HCT116 (cell line): ENCODE measurements around the gene NUP133. TPM values are rescaled to one million over a fixed set of nuclear protein-coding genes. Genes with fewer than 3 reads are reported as not detected.

ENCODE experiments used
- ATAC-seq: fragments of 200-7000 bp; cut with Tn5 transposase; 2 replicates; pipeline ENCODE4 v1.9.1; 2020; ENCODE audit warnings: mild to moderate bottlenecking, moderate library complexity
- BruUV-seq: library from RNA; stranded (reverse); fragments of 400-500 nt; replicated peaks from 2 replicates; lab custom pipeline; 2021; lab: Mats Ljungman, UMichigan
- CTCF ChIA-PET: fragments of 300-600 bp; sonication (Branson Sonifier 250); formaldehyde crosslinking; loops from one replicate; lab custom pipeline; 2021; ENCODE audit warnings: antibody characterized with exemption; lab: Charles Lee
- POLR2A ChIA-PET: fragments of 300-600, 350-600 bp; sonication (Branson Sonifier 250); formaldehyde crosslinking; loops from one replicate; lab custom pipeline; 2021; ENCODE audit warnings: antibody characterized with exemption; lab: Charles Lee
- RAD21 ChIA-PET, 2 experiments: fragments of 300-600 bp; sonication (Branson Sonifier 250); formaldehyde crosslinking; loops; one replicate each; lab custom pipeline; 2023; ENCODE audit warnings: low total read pairs in 2 of 2; ENCODE audit not compliant: uncharacterized antibody in 2 of 2, unreplicated experiment in 2 of 2, low non-redundant PET in 1 of 2; lab: Charles Lee
- DNase-seq: peaks from one replicate; pipeline ENCODE4 v3.0.0-alpha.2; 2010; ENCODE audit warnings: low read depth, low spot score
- H2AFZ ChIP-seq: fragments of 200-600 bp; shearing (Covaris generic), sonication (generic); 2 replicates; pipeline ENCODE4 v1.6.1; 2017; ENCODE audit warnings: low read depth, mixed run types, mixed read lengths, antibody characterized with exemption, low read length; ENCODE audit not compliant: poor library complexity, severe bottlenecking
- H3K27ac ChIP-seq: 2 replicates; pipeline ENCODE4 v1.5.1; 2012; ENCODE audit warnings: low read depth, low read length
- H3K27me3 ChIP-seq: fragments of 200-600 bp; sonication (generic); 2 replicates; pipeline ENCODE4 v1.6.1; 2016; ENCODE audit warnings: mixed run types, low read length, mixed read lengths; ENCODE audit not compliant: insufficient read depth
- H3K36me3 ChIP-seq, 2 experiments: fragments of 200-500 bp in 1 of 2; fragments of 200-600 bp in 1 of 2; sonication (Bioruptor generic) in 1 of 2; sonication (generic) in 1 of 2; 2 replicates each; pipeline versions ENCODE4 v1.5.1 to v1.6.1; 2014 to 2016; ENCODE audit warnings: low read length in 2 of 2, inconsistent platforms in 1 of 2, mixed read lengths in 1 of 2, mixed run types in 1 of 2; ENCODE audit not compliant: insufficient read depth in 2 of 2, control insufficient read depth in 1 of 2
- H3K4me1 ChIP-seq, 2 experiments: fragments of 200-600 bp in 1 of 2; sonication (generic) in 1 of 2; 2 replicates each; pipeline versions ENCODE4 v1.5.1 to v1.6.1; 2012 to 2017; ENCODE audit warnings: low read length in 2 of 2, inconsistent platforms in 1 of 2, mild to moderate bottlenecking in 1 of 2, mixed read lengths in 1 of 2, mixed run types in 1 of 2, moderate library complexity in 1 of 2; ENCODE audit not compliant: insufficient read depth in 2 of 2, control insufficient read depth in 1 of 2
- H3K4me2 ChIP-seq: fragments of 200-600 bp; sonication (generic); 2 replicates; pipeline ENCODE4 v1.6.1; 2017; ENCODE audit warnings: mixed run types, low read length, mixed read lengths
- H3K4me3 ChIP-seq, 2 experiments: fragments of 200-600 bp in 1 of 2; sonication (generic) in 1 of 2; replicated peaks in 1 of 2; 2 replicates each; pipeline ENCODE4 v1.5.1; 2011 to 2016; ENCODE audit warnings: low read length in 2 of 2, control low read depth in 1 of 2, low read depth in 1 of 2, mild to moderate bottlenecking in 1 of 2, mixed read lengths in 1 of 2, mixed run types in 1 of 2
- H3K79me2 ChIP-seq: fragments of 200-600 bp; sonication (generic); 2 replicates; pipeline ENCODE4 v1.6.1; 2017; ENCODE audit warnings: mild to moderate bottlenecking, mixed run types, low read length, moderate library complexity, mixed read lengths; ENCODE audit not compliant: insufficient read depth
- H3K9ac ChIP-seq: fragments of 200-600 bp; sonication (generic); 2 replicates; pipeline ENCODE4 v1.6.1; 2016; ENCODE audit warnings: low read length, mixed read lengths
- H3K9me2 ChIP-seq: fragments of 200-600 bp; sonication (generic), shearing (Covaris generic); 2 replicates; pipeline ENCODE4 v1.6.1; 2017; ENCODE audit warnings: mixed run types, mild to moderate bottlenecking, moderate library complexity; ENCODE audit not compliant: insufficient read depth
- H3K9me3 ChIP-seq, 2 experiments: fragments of 200-500 bp in 1 of 2; fragments of 200-600 bp in 1 of 2; sonication (Bioruptor generic) in 1 of 2; sonication (generic) in 1 of 2; 2 replicates each; pipeline ENCODE4 v1.6.1; 2014 to 2017; ENCODE audit warnings: low read length in 2 of 2, mixed read lengths in 2 of 2, inconsistent platforms in 1 of 2, low read depth in 1 of 2, mild to moderate bottlenecking in 1 of 2, mixed run types in 1 of 2, moderate library complexity in 1 of 2; ENCODE audit not compliant: control insufficient read depth in 1 of 2, insufficient read depth in 1 of 2
- H4K20me1 ChIP-seq: fragments of 200-600 bp; sonication (generic), shearing (Covaris generic); 2 replicates; pipeline ENCODE4 v1.6.1; 2017; ENCODE audit warnings: mixed run types, mild to moderate bottlenecking, moderate library complexity; ENCODE audit not compliant: insufficient read depth
- CBX3 ChIP-seq: IDR thresholded peaks from 2 replicates; pipeline ENCODE4 v1.6.1; 2012; ENCODE audit warnings: low read depth
- EGR1 ChIP-seq: IDR thresholded peaks from 2 replicates; pipeline ENCODE4 v1.6.1; 2012; ENCODE audit warnings: low read depth
- ELF1 ChIP-seq: IDR thresholded peaks from 2 replicates; pipeline ENCODE4 v1.6.1; 2012; ENCODE audit warnings: low read depth, borderline replicate concordance
- EZH2 ChIP-seq: fragments of 200-600 bp; sonication (generic); IDR thresholded peaks from 2 replicates; pipeline ENCODE4 v1.6.1; 2017; ENCODE audit warnings: antibody characterized with exemption, mixed run types
- FOSL1 ChIP-seq: IDR thresholded peaks from 2 replicates; pipeline ENCODE4 v1.6.1; 2012; ENCODE audit warnings: low read depth
- JUND ChIP-seq: IDR thresholded peaks from 2 replicates; pipeline ENCODE4 v1.6.1; 2012
- POLR2A ChIP-seq: IDR thresholded peaks from 2 replicates; pipeline ENCODE4 v1.7.0; 2011; ENCODE audit warnings: borderline replicate concordance; ENCODE audit not compliant: insufficient read depth, insufficient read length; ENCODE audit errors: extremely low read depth
- POLR2AphosphoS5 ChIP-seq: IDR thresholded peaks from 2 replicates; pipeline ENCODE4 v1.6.1; 2011; ENCODE audit warnings: mild to moderate bottlenecking, low read depth, low read length, moderate library complexity
- SIN3A ChIP-seq: IDR thresholded peaks from 2 replicates; pipeline ENCODE4 v1.6.1; 2012; ENCODE audit warnings: low read depth
- SP1 ChIP-seq: IDR thresholded peaks from 2 replicates; pipeline ENCODE4 v1.6.1; 2012; ENCODE audit warnings: low read depth
- YY1 ChIP-seq: IDR thresholded peaks from 2 replicates; pipeline ENCODE4 v1.6.1; 2011; ENCODE audit warnings: low read length, low read depth, moderate library complexity, mild to moderate bottlenecking; ENCODE audit not compliant: insufficient replicate concordance; ENCODE audit errors: extremely low read depth
- intact Hi-C: fragments of 100-400 bp; cut with micrococcal nuclease; formaldehyde crosslinking; loops from 2 replicates; pipeline ENCODE4 v1.10.0; 2022
- total RNA-seq: library from RNA; stranded (reverse); gene quantifications from one replicate; pipeline ENCODE4 v1.2.1, GENCODE V29; 2021; ENCODE audit not compliant: unreplicated experiment
- TF ChIP-seq, protein P1 (sequence below): IDR thresholded peaks from 2 replicates; pipeline ENCODE4 v1.6.1; 2012
- TF ChIP-seq, protein P2 (sequence below), 3 experiments: fragments of 200-600 bp in 1 of 3; sonication (generic) in 1 of 3; IDR thresholded peaks in 2 of 3; conservative IDR thresholded peaks in 1 of 3; 2 replicates each; pipeline ENCODE4 v1.5.1; 2012 to 2017; ENCODE audit warnings: low read depth in 2 of 3, low read length in 2 of 3, antibody characterized with exemption in 1 of 3, borderline replicate concordance in 1 of 3, control low read depth in 1 of 3, mild to moderate bottlenecking in 1 of 3, mixed read lengths in 1 of 3, mixed run types in 1 of 3, moderate library complexity in 1 of 3; ENCODE audit not compliant: insufficient read depth in 1 of 3
- TF ChIP-seq, protein P3 (sequence below): IDR thresholded peaks from 2 replicates; pipeline ENCODE4 v1.6.1; 2012
- TF ChIP-seq, protein P4 (sequence below): IDR thresholded peaks from 2 replicates; pipeline ENCODE4 v1.6.1; 2012; ENCODE audit warnings: low read depth

Gene NUP133
- total RNA-seq, 1 experiment from 2014 or later, result 52.5 TPM

DNA sequence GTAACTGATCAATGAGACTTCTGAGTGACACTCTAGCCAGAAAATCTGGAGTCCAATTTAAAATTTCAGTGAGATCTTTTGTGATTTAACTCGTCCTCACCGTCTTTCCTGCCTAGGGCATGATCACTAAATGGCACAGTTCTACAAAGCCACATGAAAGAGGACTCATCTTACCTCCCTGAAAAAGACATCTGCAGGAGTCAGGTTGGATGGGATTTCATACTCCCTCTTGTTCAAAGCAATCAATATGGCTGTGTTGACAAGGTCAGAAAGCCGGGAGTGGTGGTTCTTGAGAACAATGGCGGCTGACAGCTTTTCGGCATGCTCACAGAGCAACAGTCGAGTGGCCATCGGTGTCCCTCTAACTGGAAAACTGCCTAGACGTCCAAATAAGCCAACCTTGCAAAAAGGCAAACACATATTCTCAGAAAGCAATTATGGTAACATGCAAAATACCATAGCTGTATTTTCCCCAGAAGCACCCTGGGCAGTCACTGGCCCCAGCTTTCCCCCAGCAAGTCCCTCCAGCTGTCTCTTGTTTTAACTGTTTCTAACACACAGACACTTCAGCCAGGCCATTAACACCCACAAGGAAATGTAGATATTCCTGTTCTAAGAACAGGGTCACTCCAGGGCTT, 37.6 kb downstream of the NUP133 start:
- no peak for ATAC-seq
- no peak overlapping the region for H3K4me2 ChIP-seq
- no peak for DNase-seq
- no peak overlapping the region for H2AFZ ChIP-seq
- H3K9me2 ChIP-seq, result no peaks in the 10 kb centered on the region
- intact Hi-C loops, result no loop called here
- H3K9ac ChIP-seq, result no peak overlapping the region
- RAD21 ChIA-PET, result no interaction called here
- H3K79me2 ChIP-seq, result no peaks in the 10 kb centered on the region; the same call in 1 of the 2 replicates
- H3K27ac ChIP-seq, result no peak overlapping the region
- CTCF ChIA-PET, result no interaction called here
- H3K27me3 ChIP-seq, result no peaks in the 10 kb centered on the region
- no peaks in the 10 kb centered on the region for H3K4me1 ChIP-seq
- H4K20me1 ChIP-seq, result no peaks in the 10 kb centered on the region
- no peaks in the 10 kb centered on the region for H3K9me3 ChIP-seq
- POLR2A ChIA-PET, result no interaction called here
- peaks cover 16 to 32% of the 10 kb centered on the region in 2 experiments for H3K36me3 ChIP-seq
- TF ChIP-seq ELF1 (no peak), POLR2A (no peak), EGR1 (no peak), CBX3 (no peak), JUND (no peak), SIN3A (no peak), EZH2 (no peak), FOSL1 (no peak), POLR2AphosphoS5 (no peak), YY1 (no peak), SP1 (no peak)
- TF ChIP-seq, protein P1, sequence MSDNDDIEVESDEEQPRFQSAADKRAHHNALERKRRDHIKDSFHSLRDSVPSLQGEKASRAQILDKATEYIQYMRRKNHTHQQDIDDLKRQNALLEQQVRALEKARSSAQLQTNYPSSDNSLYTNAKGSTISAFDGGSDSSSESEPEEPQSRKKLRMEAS, result no peak
- TF ChIP-seq, protein P2, sequence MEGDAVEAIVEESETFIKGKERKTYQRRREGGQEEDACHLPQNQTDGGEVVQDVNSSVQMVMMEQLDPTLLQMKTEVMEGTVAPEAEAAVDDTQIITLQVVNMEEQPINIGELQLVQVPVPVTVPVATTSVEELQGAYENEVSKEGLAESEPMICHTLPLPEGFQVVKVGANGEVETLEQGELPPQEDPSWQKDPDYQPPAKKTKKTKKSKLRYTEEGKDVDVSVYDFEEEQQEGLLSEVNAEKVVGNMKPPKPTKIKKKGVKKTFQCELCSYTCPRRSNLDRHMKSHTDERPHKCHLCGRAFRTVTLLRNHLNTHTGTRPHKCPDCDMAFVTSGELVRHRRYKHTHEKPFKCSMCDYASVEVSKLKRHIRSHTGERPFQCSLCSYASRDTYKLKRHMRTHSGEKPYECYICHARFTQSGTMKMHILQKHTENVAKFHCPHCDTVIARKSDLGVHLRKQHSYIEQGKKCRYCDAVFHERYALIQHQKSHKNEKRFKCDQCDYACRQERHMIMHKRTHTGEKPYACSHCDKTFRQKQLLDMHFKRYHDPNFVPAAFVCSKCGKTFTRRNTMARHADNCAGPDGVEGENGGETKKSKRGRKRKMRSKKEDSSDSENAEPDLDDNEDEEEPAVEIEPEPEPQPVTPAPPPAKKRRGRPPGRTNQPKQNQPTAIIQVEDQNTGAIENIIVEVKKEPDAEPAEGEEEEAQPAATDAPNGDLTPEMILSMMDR (IDR thresholded peaks at IDR 0.05 in 2 of 3, conservative IDR thresholded peaks at IDR 0.05 in 1 of 3; ENCODE audit: borderline replicate concordance in 1 of 3, insufficient read depth in 1 of 3, low read depth in 2 of 3, low read length in 2 of 3), result no peak
- TF ChIP-seq, protein P3, sequence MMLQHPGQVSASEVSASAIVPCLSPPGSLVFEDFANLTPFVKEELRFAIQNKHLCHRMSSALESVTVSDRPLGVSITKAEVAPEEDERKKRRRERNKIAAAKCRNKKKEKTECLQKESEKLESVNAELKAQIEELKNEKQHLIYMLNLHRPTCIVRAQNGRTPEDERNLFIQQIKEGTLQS, result no peak
- TF ChIP-seq, protein P4, sequence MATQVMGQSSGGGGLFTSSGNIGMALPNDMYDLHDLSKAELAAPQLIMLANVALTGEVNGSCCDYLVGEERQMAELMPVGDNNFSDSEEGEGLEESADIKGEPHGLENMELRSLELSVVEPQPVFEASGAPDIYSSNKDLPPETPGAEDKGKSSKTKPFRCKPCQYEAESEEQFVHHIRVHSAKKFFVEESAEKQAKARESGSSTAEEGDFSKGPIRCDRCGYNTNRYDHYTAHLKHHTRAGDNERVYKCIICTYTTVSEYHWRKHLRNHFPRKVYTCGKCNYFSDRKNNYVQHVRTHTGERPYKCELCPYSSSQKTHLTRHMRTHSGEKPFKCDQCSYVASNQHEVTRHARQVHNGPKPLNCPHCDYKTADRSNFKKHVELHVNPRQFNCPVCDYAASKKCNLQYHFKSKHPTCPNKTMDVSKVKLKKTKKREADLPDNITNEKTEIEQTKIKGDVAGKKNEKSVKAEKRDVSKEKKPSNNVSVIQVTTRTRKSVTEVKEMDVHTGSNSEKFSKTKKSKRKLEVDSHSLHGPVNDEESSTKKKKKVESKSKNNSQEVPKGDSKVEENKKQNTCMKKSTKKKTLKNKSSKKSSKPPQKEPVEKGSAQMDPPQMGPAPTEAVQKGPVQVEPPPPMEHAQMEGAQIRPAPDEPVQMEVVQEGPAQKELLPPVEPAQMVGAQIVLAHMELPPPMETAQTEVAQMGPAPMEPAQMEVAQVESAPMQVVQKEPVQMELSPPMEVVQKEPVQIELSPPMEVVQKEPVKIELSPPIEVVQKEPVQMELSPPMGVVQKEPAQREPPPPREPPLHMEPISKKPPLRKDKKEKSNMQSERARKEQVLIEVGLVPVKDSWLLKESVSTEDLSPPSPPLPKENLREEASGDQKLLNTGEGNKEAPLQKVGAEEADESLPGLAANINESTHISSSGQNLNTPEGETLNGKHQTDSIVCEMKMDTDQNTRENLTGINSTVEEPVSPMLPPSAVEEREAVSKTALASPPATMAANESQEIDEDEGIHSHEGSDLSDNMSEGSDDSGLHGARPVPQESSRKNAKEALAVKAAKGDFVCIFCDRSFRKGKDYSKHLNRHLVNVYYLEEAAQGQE, result no peak
- TF ChIP-seq, all 23 proteins: peak for 0
- H3K4me3 ChIP-seq, result no peak overlapping the region
- no TSS peak for BruUV-seq
